ENCODE data around the gene SCNN1G.

Gene SCNN1G

DNA sequence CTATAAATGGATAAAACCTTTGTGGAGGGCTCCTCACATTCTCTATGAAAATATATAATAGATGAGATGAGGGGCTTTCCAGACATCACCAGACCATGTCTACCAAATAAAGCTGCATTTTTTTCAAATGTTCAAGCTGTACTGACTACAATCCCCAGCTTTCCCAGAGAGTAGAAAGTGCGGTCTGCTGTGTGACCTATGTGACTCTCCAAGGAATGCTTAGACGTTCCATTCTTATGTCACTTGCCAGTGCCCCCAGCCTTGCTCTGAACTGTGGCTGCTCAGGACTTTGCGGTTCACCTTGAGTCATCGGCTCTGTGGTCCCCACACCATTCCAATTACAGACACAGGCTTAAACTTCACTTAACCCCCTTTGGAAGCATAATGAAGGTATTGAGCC is 71.8 kb downstream of the SCNN1G start:
- no peak for DNase-seq (ENCODE audit: low spot score)

GRCh38 chr16:23255000-23255399 is 72.5 kb downstream of the SCNN1G start:
- DNase-seq (ENCODE audit: low spot score), result no peak

- DNase-seq (ENCODE audit: low spot score), result no peak
Measured at GRCh38 chr16:23256440-23256839, 73.9 kb downstream of the SCNN1G start.

GRCh38 chr16:23257682-23258081 is 75.1 kb downstream of the SCNN1G start:
- DNase-seq (ENCODE audit: low spot score), result no peak

- no peak for DNase-seq (ENCODE audit: low spot score)
Measured at GRCh38 chr16:23258919-23259237, 76.3 kb downstream of the SCNN1G start.

Data from CD4-positive, alpha-beta T cell treated with Interleukin-2 at 100 ng/mL for 4 hours (primary cell).